HepG2 (cell line): ENCODE results near the gene UGP2. TPM values are rescaled to one million over a fixed set of nuclear protein-coding genes. Genes with fewer than 3 reads are reported as not detected.

Experiments
- AHDC1 ChIP-seq: sonication (generic); formaldehyde crosslinking; IDR thresholded peaks from 2 replicates; pipeline ENCODE4 v1.5.1; 2020; ENCODE audit warnings: mild to moderate bottlenecking, missing genetic modification reagents, borderline replicate concordance
- GATAD2A ChIP-seq: IDR thresholded peaks from 2 replicates; pipeline ENCODE4 v1.6.1; 2016
- KDM3A ChIP-seq: IDR thresholded peaks from 2 replicates; pipeline ENCODE4 v1.6.1; 2018; ENCODE audit warnings: low read depth, missing compliant biosample characterization
- MLX ChIP-seq: IDR thresholded peaks from 2 replicates; pipeline ENCODE4 v1.6.1; 2016
- MTERF4 ChIP-seq: sonication (generic); formaldehyde crosslinking; IDR thresholded peaks from 2 replicates; pipeline ENCODE4 v1.8.0; 2023; ENCODE audit warnings: mild to moderate bottlenecking, missing genetic modification reagents
- NAIF1 ChIP-seq: sonication (generic); formaldehyde crosslinking; IDR thresholded peaks from 2 replicates; pipeline ENCODE4 v1.5.0; 2020; ENCODE audit warnings: mild to moderate bottlenecking, missing genetic modification reagents, borderline replicate concordance
- POGZ ChIP-seq: sonication (generic); formaldehyde crosslinking; IDR thresholded peaks from 2 replicates; pipeline ENCODE4 v1.4.0; 2020; ENCODE audit warnings: mild to moderate bottlenecking, missing genetic modification reagents
- SIN3A ChIP-seq: IDR thresholded peaks from 2 replicates; pipeline ENCODE4 v1.6.1; 2011; ENCODE audit warnings: low read depth, mild to moderate bottlenecking, control low read depth, low read length, borderline replicate concordance
- SIX4 ChIP-seq: sonication (generic); formaldehyde crosslinking; IDR thresholded peaks from 2 replicates; pipeline ENCODE4 v1.4.0; 2020; ENCODE audit warnings: missing genetic modification reagents
- STAT6 ChIP-seq: sonication (generic); formaldehyde crosslinking; IDR thresholded peaks from 2 replicates; pipeline ENCODE4 v1.4.0; 2020; ENCODE audit warnings: missing genetic modification reagents, mild to moderate bottlenecking, borderline replicate concordance
- ZMAT3 ChIP-seq: sonication (generic); formaldehyde crosslinking; conservative IDR thresholded peaks from 2 replicates; pipeline ENCODE4 v1.7.0; 2021; ENCODE audit warnings: missing genetic modification reagents
- ZNF12 ChIP-seq: sonication (generic); formaldehyde crosslinking; IDR thresholded peaks from 2 replicates; pipeline ENCODE4 v1.5.0; 2020; ENCODE audit warnings: missing genetic modification reagents
- ZNF280D ChIP-seq: sonication (generic); formaldehyde crosslinking; IDR thresholded peaks from 2 replicates; pipeline ENCODE4 v1.5.1; 2020; ENCODE audit warnings: mild to moderate bottlenecking, missing genetic modification reagents
- ZNF3 ChIP-seq: IDR thresholded peaks from 2 replicates; pipeline ENCODE4 v1.7.0; 2017; ENCODE audit warnings: inconsistent platforms
- ZNF337 ChIP-seq: sonication (generic); formaldehyde crosslinking; IDR thresholded peaks from 2 replicates; pipeline ENCODE4 v1.5.1; 2020; ENCODE audit warnings: missing genetic modification reagents, low read depth, mild to moderate bottlenecking, borderline replicate concordance
- polyA plus RNA-seq, 8 experiments: library from polyadenylated mRNA; depleted of rRNA in 3 of 8; stranded (reverse) in 7 of 8; unstranded in 1 of 8; fragments of >200 nt; fragmentation: Illumina TruSeq in 4 of 8; extraction: Trizol in 4 of 8; gene quantifications; 2 replicates each; pipeline versions ENCODE4 v1.2.1 to v1.2.3, GENCODE V29; 2011 to 2016; ENCODE audit warnings: low read depth in 4 of 8, missing spikeins in 1 of 8, mixed read lengths in 1 of 8; ENCODE audit not compliant: insufficient read depth in 1 of 8
- total RNA-seq, 5 experiments: library from RNA; depleted of rRNA; stranded (reverse); fragments of >200 nt; fragmentation: Illumina TruSeq; extraction: Trizol; gene quantifications; 2 replicates each; pipeline ENCODE4 v1.2.3, GENCODE V29; 2016; ENCODE audit warnings: low read depth in 1 of 5

Gene UGP2
- total and polyA plus RNA-seq, 2 of the 13 experiments (the other 11 are each of a cell fraction or from before 2014, with no cell fraction given) = 96.0 to 134 TPM

GRCh38 chr2:63842149-63843061 lies 709 bp downstream of the UGP2 start (continued):
- TF ChIP-seq AHDC1 (peak; percentile 17; the same call in 1 of the 2 replicates), ZMAT3 (CRISPR knock-in tag) (no peak), SIN3A (peak; percentile 93), ZNF3 (CRISPR knock-in tag) (no peak), ZNF280D (CRISPR knock-in tag) (peak; percentile 14; the same call in 1 of the 2 replicates), KDM3A (CRISPR knock-in tag) (no peak), MLX (CRISPR knock-in tag) (no peak; the same call in 1 of the 2 replicates), POGZ (CRISPR knock-in tag) (peak; percentile 49; the same call in 1 of the 2 replicates), ZNF12 (CRISPR knock-in tag) (no peak; the same call in 1 of the 2 replicates), NAIF1 (CRISPR knock-in tag) (peak; percentile 95), ZNF337 (CRISPR knock-in tag) (0 out of 2 replicates have a peak, but pooled peaks have one; percentile 23), SIX4 (peak; percentile 72; the same call in 1 of the 2 replicates), MTERF4 (CRISPR knock-in tag) (peak; percentile 82), STAT6 (CRISPR knock-in tag) (0 out of 2 replicates have a peak, but pooled peaks have one; percentile 64), GATAD2A (peak; percentile 84)
